Fibroblast of lung (primary cell): ENCODE data around the gene RCAN1. TPM values are rescaled to one million over a fixed set of nuclear protein-coding genes. Genes with fewer than 3 reads are reported as not detected.

Source experiments
- DNase-seq, 2 donors: peaks; one replicate each; pipeline versions ENCODE4 v3.0.0 to v3.0.0-alpha.2; 2010; ENCODE audit warnings: low read depth in 2 of 2
- H2AFZ ChIP-seq: 2 replicates; pipeline ENCODE4 v1.5.1; 2012; ENCODE audit warnings: low read length, control low read depth, inconsistent platforms
- H3K27ac ChIP-seq: 2 replicates; pipeline ENCODE4 v1.5.1; 2011; ENCODE audit warnings: low read length, control low read depth; ENCODE audit not compliant: insufficient read depth
- H3K27me3 ChIP-seq: 2 replicates; pipeline ENCODE4 v1.5.1; 2011; ENCODE audit warnings: mild to moderate bottlenecking, low read length; ENCODE audit not compliant: control insufficient read depth, insufficient read depth
- H3K36me3 ChIP-seq: 2 replicates; pipeline ENCODE4 v1.5.1; 2011; ENCODE audit warnings: low read length; ENCODE audit not compliant: control insufficient read depth, insufficient read depth
- H3K4me1 ChIP-seq: 2 replicates; pipeline ENCODE4 v1.5.1; 2011; ENCODE audit warnings: low read length; ENCODE audit not compliant: control insufficient read depth, insufficient read depth; ENCODE audit errors: extremely low read depth
- H3K4me2 ChIP-seq: 2 replicates; pipeline ENCODE4 v1.5.1; 2011; ENCODE audit warnings: low read length, control low read depth; ENCODE audit not compliant: insufficient read depth; ENCODE audit errors: extremely low read depth
- H3K4me3 ChIP-seq, 4 experiments: fragments of 200-600 bp in 1 of 4; sonication (generic) in 1 of 4; replicated peaks in 1 of 4; 2 replicates each; pipeline ENCODE4 v1.5.1; 2011 to 2016; ENCODE audit warnings: low read length in 4 of 4, low read depth in 3 of 4, mild to moderate bottlenecking in 3 of 4, control low read depth in 2 of 4, inconsistent platforms in 1 of 4, mixed read lengths in 1 of 4; ENCODE audit not compliant: insufficient read depth in 1 of 4; ENCODE audit errors: control extremely low read depth in 1 of 4
- H3K79me2 ChIP-seq: 2 replicates; pipeline ENCODE4 v1.5.1; 2012; ENCODE audit warnings: mild to moderate bottlenecking, low read length, inconsistent platforms; ENCODE audit not compliant: control insufficient read depth, insufficient read depth
- H3K9ac ChIP-seq: 2 replicates; pipeline ENCODE4 v1.5.1; 2011; ENCODE audit warnings: mild to moderate bottlenecking, low read length, control low read depth; ENCODE audit not compliant: insufficient read depth
- H3K9me3 ChIP-seq: 2 replicates; pipeline ENCODE4 v1.5.1; 2012; ENCODE audit warnings: low read depth, low read length; ENCODE audit not compliant: control insufficient read depth, insufficient read depth
- H4K20me1 ChIP-seq: 2 replicates; pipeline ENCODE4 v1.5.1; 2011; ENCODE audit warnings: low read length; ENCODE audit not compliant: control insufficient read depth, insufficient read depth; ENCODE audit errors: extremely low read depth
- EZH2 ChIP-seq: IDR thresholded peaks from 2 replicates; pipeline ENCODE4 v1.5.1; 2012; ENCODE audit warnings: low read length, control low read depth, mild to moderate bottlenecking; ENCODE audit errors: missing control alignments
- polyA plus RNA-seq, 2 donors: library from polyadenylated mRNA; depleted of rRNA in 1 of 2; stranded (reverse) in 1 of 2; unstranded in 1 of 2; fragments of >200 nt; gene quantifications; 2 replicates each; pipeline ENCODE4 v1.2.1, GENCODE V29; 2011 to 2012; ENCODE audit warnings: missing spikeins in 1 of 2
- total RNA-seq: library from RNA; depleted of rRNA; stranded (reverse); fragments of >200 nt; gene quantifications from 2 replicates; pipeline ENCODE4 v1.2.1, GENCODE V29; 2014
- TF ChIP-seq, protein P1 (sequence below), 2 donors: IDR thresholded peaks in 1 of 2; conservative IDR thresholded peaks in 1 of 2; 1 replicate in 1 of 2; 2 replicates in 1 of 2; pipeline ENCODE4 v1.5.1; 2011 to 2012; ENCODE audit warnings: low read length in 2 of 2, control low read depth in 1 of 2, inconsistent platforms in 1 of 2, low read depth in 1 of 2, mild to moderate bottlenecking in 1 of 2

Gene RCAN1
- total and polyA plus RNA-seq, 2 donors (not counting 1 experiment from before 2014, with no cell fraction given), result 94.8 to 259 TPM

DNA sequence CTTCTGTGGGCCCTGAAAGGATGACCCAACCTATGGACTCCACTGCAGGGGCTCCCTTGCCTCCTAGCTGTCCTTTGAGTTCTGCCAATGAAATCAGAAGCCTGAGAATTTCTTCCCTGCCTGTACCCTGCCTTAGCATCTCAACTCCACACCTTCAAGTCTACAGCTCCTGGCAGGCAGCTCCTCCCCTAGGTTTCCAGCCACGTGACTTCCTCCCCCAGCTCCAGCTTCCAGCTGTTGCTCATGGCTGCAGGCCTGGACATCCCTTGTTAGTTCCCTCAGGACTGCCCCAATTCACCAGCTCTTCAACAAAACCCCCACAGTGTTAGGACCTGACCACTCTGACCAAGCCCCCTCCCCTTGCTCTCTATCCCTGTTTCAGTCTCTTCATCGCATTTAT, 2.4 kb downstream of the RCAN1 start:
- DNase-seq, result no peak
- H3K27ac ChIP-seq, result no peak overlapping the region
- H3K79me2 ChIP-seq, result no peaks in the 10 kb centered on the region
- H3K9me3 ChIP-seq, result no peaks in the 10 kb centered on the region
- no peak overlapping the region for H3K4me3 ChIP-seq
- H3K9ac ChIP-seq, result no peak overlapping the region
- no peaks in the 10 kb centered on the region for H3K4me1 ChIP-seq
- no peaks in the 10 kb centered on the region for H3K36me3 ChIP-seq
- H3K4me2 ChIP-seq, result no peak overlapping the region
- H3K27me3 ChIP-seq, result no peaks in the 10 kb centered on the region
- no peaks in the 10 kb centered on the region for H4K20me1 ChIP-seq
- no peak for TF ChIP-seq EZH2
- TF ChIP-seq, protein P1, sequence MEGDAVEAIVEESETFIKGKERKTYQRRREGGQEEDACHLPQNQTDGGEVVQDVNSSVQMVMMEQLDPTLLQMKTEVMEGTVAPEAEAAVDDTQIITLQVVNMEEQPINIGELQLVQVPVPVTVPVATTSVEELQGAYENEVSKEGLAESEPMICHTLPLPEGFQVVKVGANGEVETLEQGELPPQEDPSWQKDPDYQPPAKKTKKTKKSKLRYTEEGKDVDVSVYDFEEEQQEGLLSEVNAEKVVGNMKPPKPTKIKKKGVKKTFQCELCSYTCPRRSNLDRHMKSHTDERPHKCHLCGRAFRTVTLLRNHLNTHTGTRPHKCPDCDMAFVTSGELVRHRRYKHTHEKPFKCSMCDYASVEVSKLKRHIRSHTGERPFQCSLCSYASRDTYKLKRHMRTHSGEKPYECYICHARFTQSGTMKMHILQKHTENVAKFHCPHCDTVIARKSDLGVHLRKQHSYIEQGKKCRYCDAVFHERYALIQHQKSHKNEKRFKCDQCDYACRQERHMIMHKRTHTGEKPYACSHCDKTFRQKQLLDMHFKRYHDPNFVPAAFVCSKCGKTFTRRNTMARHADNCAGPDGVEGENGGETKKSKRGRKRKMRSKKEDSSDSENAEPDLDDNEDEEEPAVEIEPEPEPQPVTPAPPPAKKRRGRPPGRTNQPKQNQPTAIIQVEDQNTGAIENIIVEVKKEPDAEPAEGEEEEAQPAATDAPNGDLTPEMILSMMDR (conservative IDR thresholded peaks at IDR 0.05 in 1 of 2, IDR thresholded peaks at IDR 0.05 in 1 of 2; ENCODE audit: low read depth in 1 of 2, low read length in 2 of 2), result no peak
- no peak overlapping the region for H2AFZ ChIP-seq

DNA sequence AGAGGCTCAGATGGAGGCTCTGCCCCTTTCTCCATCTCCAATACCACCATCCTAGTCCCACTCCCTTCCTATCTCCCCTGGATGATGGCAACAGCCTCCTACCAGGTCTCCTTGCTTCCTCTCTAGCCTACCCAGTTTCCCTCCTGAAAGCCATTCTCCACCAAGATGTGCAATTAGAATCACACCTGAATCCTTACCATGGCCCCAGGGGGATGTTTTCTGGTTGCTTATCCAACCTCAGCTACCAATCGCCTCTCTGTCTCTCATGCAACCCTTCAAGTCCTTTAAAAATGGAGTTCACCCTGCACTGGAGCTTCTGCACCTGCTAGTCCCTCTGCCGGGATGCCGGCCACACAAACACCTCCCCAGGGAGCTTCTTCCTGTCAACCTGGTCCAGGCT, 2.9 kb downstream of the RCAN1 start:
- no peak for DNase-seq
- no peak for TF ChIP-seq EZH2
- TF ChIP-seq, protein P1 (conservative IDR thresholded peaks at IDR 0.05 in 1 of 2, IDR thresholded peaks at IDR 0.05 in 1 of 2; ENCODE audit: low read depth in 1 of 2, low read length in 2 of 2), result no peak
- Histone ChIP-seq H3K9ac (no peak overlapping the region), H3K4me1 (no peaks in the 10 kb centered on the region), H3K27me3 (no peaks in the 10 kb centered on the region), H3K36me3 (no peaks in the 10 kb centered on the region), H3K79me2 (no peaks in the 10 kb centered on the region), H3K4me2 (no peak overlapping the region), H2AFZ (no peak overlapping the region), H3K4me3 (no peak overlapping the region), H4K20me1 (no peaks in the 10 kb centered on the region), H3K9me3 (no peaks in the 10 kb centered on the region), H3K27ac (no peak overlapping the region)

GRCh38 chr21:34611528-34611927, 3.4 kb downstream of the RCAN1 start:
- no peak overlapping the region for H3K9ac ChIP-seq
- H3K4me3 ChIP-seq, result no peak overlapping the region
- H3K79me2 ChIP-seq, result no peaks in the 10 kb centered on the region
- no peak overlapping the region for H2AFZ ChIP-seq
- H3K9me3 ChIP-seq, result no peaks in the 10 kb centered on the region
- no peaks in the 10 kb centered on the region for H4K20me1 ChIP-seq
- no peak overlapping the region for H3K27ac ChIP-seq
- no peaks in the 10 kb centered on the region for H3K4me1 ChIP-seq
- TF ChIP-seq EZH2, result no peak
- TF ChIP-seq, protein P1 (conservative IDR thresholded peaks at IDR 0.05 in 1 of 2, IDR thresholded peaks at IDR 0.05 in 1 of 2; ENCODE audit: low read depth in 1 of 2, low read length in 2 of 2), result no peak
- no peak for DNase-seq
- H3K4me2 ChIP-seq, result no peak overlapping the region
- no peaks in the 10 kb centered on the region for H3K27me3 ChIP-seq
- H3K36me3 ChIP-seq, result no peaks in the 10 kb centered on the region
